Upper lobe of right lung (tissue), 1 donor: ENCODE data around the gene PTPRN2. TPM values are rescaled to one million over a fixed set of nuclear protein-coding genes. Genes with fewer than 3 reads are reported as not detected.
A peak's percentile ranks its signal among the peaks of the same experiment; 100 is the strongest.

ENCODE experiments used
- ATAC-seq: fragments of 200-7000 bp; cut with Tn5 transposase; one replicate; pipeline ENCODE4 v1.9.1; 2020; ENCODE audit warnings: mild to moderate bottlenecking, moderate library complexity
- DNase-seq: peaks from one replicate; pipeline ENCODE4 v3.0.0-alpha.2; 2020
- H3K27ac ChIP-seq: fragments of 200-600 bp; one replicate; pipeline ENCODE4 v1.8.0; 2022
- H3K27me3 ChIP-seq: fragments of 200-600 bp; one replicate; pipeline ENCODE4 v1.8.0; 2022; ENCODE audit warnings: mild to moderate bottlenecking
- H3K36me3 ChIP-seq: fragments of 200-600 bp; one replicate; pipeline ENCODE4 v1.8.0; 2022
- H3K4me1 ChIP-seq: fragments of 200-600 bp; one replicate; pipeline ENCODE4 v1.8.0; 2022
- H3K4me3 ChIP-seq: fragments of 200-600 bp; one replicate; pipeline ENCODE4 v1.8.0; 2022; ENCODE audit warnings: mild to moderate bottlenecking
- H3K9me3 ChIP-seq: fragments of 200-600 bp; one replicate; pipeline ENCODE4 v1.8.0; 2022
- intact Hi-C: fragments of 100-400 bp; cut with DNase I; formaldehyde crosslinking; loops from one replicate; pipeline ENCODE4 v1.11.0; 2022
- total RNA-seq: library from RNA; stranded (reverse); fragmentation: NEBNext Ultra II Directional; extraction: Animal tissue kit (Norgen Biotek cat#: 25700); gene quantifications from one replicate; pipeline ENCODE4 v1.2.1, GENCODE V29; 2021
- TF ChIP-seq, protein P1 (sequence below): fragments of 200-600 bp; IDR thresholded peaks from one replicate; pipeline ENCODE4 v1.8.0; 2022; ENCODE audit warnings: antibody characterized with exemption
- donor health status: DM: no; HTN: yes; CAD: no; lungs with severe emphysema.

The PTPRN2 gene
- total RNA-seq, 1 donor from 2014 or later, result 4.9 TPM

DNA sequence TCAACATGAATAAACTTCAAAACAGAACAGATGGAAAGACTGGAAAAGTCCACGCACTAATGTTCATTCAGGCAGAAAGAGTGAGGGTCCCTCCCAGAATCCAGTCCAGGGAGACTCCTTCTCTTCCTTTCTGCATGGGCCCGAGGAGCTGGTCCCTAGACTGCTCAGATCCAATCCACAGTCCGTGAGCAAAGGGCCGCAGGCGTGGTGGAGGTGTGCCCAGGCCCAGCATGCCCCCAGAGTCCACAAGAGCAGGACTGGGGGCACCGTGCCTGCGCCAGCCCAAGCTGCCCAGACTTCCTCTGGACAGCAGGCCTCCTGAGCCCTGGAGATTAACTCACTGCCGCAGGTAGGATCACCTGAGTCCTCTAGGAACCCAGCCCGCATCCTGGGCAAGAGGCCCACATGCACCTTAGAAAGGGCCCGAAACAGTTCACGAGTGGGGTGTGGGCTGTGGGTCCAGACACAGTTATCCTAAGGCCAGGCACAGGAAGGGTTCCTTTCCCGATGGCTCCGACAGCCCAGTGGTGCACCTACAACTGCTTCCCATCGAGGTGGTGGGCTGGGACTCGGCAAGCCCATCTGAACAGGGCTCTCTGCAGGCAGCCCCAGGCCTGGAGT, 719.8 kb downstream of the PTPRN2 start:
- Histone ChIP-seq H3K4me3 (no peak overlapping the region), H3K9me3 (no peaks in the 10 kb centered on the region), H3K27ac (no peak overlapping the region), H3K27me3 (no peaks in the 10 kb centered on the region), H3K36me3 (no peaks in the 10 kb centered on the region), H3K4me1 (no peaks in the 10 kb centered on the region)
- no peak for DNase-seq
- no peak for ATAC-seq
- intact Hi-C loops, result no loop called here
- TF ChIP-seq, protein P1, sequence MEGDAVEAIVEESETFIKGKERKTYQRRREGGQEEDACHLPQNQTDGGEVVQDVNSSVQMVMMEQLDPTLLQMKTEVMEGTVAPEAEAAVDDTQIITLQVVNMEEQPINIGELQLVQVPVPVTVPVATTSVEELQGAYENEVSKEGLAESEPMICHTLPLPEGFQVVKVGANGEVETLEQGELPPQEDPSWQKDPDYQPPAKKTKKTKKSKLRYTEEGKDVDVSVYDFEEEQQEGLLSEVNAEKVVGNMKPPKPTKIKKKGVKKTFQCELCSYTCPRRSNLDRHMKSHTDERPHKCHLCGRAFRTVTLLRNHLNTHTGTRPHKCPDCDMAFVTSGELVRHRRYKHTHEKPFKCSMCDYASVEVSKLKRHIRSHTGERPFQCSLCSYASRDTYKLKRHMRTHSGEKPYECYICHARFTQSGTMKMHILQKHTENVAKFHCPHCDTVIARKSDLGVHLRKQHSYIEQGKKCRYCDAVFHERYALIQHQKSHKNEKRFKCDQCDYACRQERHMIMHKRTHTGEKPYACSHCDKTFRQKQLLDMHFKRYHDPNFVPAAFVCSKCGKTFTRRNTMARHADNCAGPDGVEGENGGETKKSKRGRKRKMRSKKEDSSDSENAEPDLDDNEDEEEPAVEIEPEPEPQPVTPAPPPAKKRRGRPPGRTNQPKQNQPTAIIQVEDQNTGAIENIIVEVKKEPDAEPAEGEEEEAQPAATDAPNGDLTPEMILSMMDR, result no peak

DNA sequence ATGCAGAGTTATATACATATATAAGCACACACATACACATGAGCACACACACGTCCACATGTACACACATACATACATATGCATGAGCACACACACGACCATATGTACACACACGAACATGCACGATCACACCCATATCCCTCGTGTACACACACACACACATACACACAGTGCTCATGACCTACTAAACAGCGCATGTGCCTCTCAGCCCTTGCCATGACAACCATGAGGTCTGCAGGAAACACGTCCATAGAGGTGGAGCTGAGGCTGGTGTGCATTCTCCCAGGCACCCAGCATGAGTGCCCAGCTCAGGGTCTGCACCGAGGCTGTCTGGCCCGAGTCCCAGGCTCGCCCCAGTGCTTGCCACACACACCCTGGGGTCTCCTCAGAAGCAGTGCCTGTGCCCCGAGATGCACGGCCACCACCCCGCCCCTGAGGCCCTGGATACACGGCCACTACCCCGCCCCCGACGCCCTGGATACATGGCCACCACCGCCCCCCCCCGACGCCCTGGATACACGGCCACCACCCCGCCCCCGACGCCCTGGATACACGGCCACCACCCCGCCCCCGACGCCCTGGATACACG, 721.2 kb downstream of the PTPRN2 start:
- Histone ChIP-seq H3K36me3 (no peaks in the 10 kb centered on the region), H3K4me1 (no peaks in the 10 kb centered on the region), H3K4me3 (no peak overlapping the region), H3K9me3 (no peaks in the 10 kb centered on the region), H3K27me3 (no peaks in the 10 kb centered on the region), H3K27ac (no peak overlapping the region)
- ATAC-seq, result no peak
- no peak for DNase-seq
- TF ChIP-seq, protein P1, result no peak
- intact Hi-C loops, result no loop called here

GRCh38 chr7:157865351-157866165, 722.1 kb downstream of the PTPRN2 start:
- intact Hi-C loops, result no loop called here

DNA sequence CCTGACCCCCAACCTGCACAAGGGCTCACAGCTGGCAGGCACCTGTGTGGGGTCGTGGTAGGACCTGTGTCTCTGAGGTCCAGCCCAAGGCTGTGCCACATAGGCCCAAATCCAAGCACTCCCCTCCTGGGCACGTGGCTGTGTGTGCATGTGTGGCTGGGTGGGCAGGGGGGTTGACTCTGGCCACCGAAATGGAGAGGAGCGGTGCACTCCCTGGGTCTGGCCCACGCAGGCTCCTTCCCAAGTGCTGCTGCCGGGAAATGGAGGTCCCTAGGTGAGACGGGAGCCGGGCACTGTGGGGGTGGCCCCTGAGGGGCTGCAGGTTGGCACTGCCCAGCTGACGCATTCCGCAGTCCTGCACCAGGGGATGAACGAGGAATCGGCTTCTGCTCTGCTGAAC, 722.7 kb downstream of the PTPRN2 start:
- no peak overlapping the region for H3K4me3 ChIP-seq
- no peak overlapping the region for H3K27ac ChIP-seq
- no peaks in the 10 kb centered on the region for H3K27me3 ChIP-seq
- intact Hi-C loops, result no loop called here
- peak; percentile 4 for ATAC-seq
- TF ChIP-seq, protein P1, result no peak
- DNase-seq, result no peak
- H3K4me1 ChIP-seq, result no peaks in the 10 kb centered on the region
- H3K9me3 ChIP-seq, result no peaks in the 10 kb centered on the region
- no peaks in the 10 kb centered on the region for H3K36me3 ChIP-seq

More at GRCh38 chr7:157865351-157866165, 722.1 kb downstream of the PTPRN2 start:
- no peak for DNase-seq
- Histone ChIP-seq H3K27me3 (no peaks in the 10 kb centered on the region), H3K36me3 (no peaks in the 10 kb centered on the region), H3K9me3 (no peaks in the 10 kb centered on the region), H3K4me3 (no peak overlapping the region), H3K4me1 (no peaks in the 10 kb centered on the region), H3K27ac (no peak overlapping the region)
- no peak for ATAC-seq
- TF ChIP-seq, protein P1, result no peak

- TF ChIP-seq, protein P1, result no peak
- no peak overlapping the region for H3K4me3 ChIP-seq
- intact Hi-C loops, result no loop called here
- DNase-seq (no peak), ATAC-seq (peak; percentile 4)
- H3K9me3 ChIP-seq, result no peaks in the 10 kb centered on the region
- H3K27ac ChIP-seq, result no peak overlapping the region
- H3K27me3 ChIP-seq, result no peaks in the 10 kb centered on the region
- H3K36me3 ChIP-seq, result no peaks in the 10 kb centered on the region
- H3K4me1 ChIP-seq, result no peaks in the 10 kb centered on the region
Observed at GRCh38 chr7:157863906-157864810, 723.5 kb downstream of the PTPRN2 start.
